OCI-LY3 (cell line): ENCODE data around the gene SAMD4A.

ENCODE experiments used
- H2AFZ ChIP-seq: fragments of 200-600, 300-600 bp; shearing (Covaris generic); 2 replicates; pipeline ENCODE4 v1.6.0; 2014; ENCODE audit warnings: antibody characterized with exemption, low read depth, low read length
- H3K27ac ChIP-seq: fragments of 200-600, 300-600 bp; sonication (generic); 2 replicates; pipeline ENCODE4 v1.5.1; 2014; ENCODE audit warnings: mild to moderate bottlenecking, low read length, moderate library complexity, mixed read lengths
- H3K27me3 ChIP-seq: fragments of 200-600, 300-600 bp; sonication (generic); 2 replicates; pipeline ENCODE4 v1.6.1; 2014; ENCODE audit warnings: low read depth, low read length, mixed read lengths
- H3K36me3 ChIP-seq: fragments of 200-600, 300-600 bp; sonication (generic); replicated peaks from 2 replicates; pipeline ENCODE3; 2014; ENCODE audit warnings: low read depth, low read length, mixed read lengths
- H3K4me1 ChIP-seq: fragments of 300-600, 200-600 bp; sonication (generic); 2 replicates; pipeline ENCODE4 v1.6.1; 2014; ENCODE audit warnings: low read length, mixed read lengths
- H3K4me2 ChIP-seq: fragments of 200-600, 300-600 bp; sonication (generic); 2 replicates; pipeline ENCODE4 v1.6.1; 2014; ENCODE audit warnings: low read length, mixed read lengths
- H3K4me3 ChIP-seq: fragments of 300-600, 200-600 bp; sonication (generic); 2 replicates; pipeline ENCODE4 v1.5.1; 2014; ENCODE audit warnings: antibody characterized with exemption, mild to moderate bottlenecking, low read length, moderate library complexity
- H3K79me2 ChIP-seq: fragments of 300-600, 200-600 bp; shearing (Covaris generic); 2 replicates; pipeline ENCODE4 v1.6.1; 2014; ENCODE audit warnings: mild to moderate bottlenecking, low read length, mixed read lengths
- H3K9ac ChIP-seq: fragments of 300-600, 200-600 bp; shearing (Covaris generic); 2 replicates; pipeline ENCODE4 v1.6.0; 2014; ENCODE audit warnings: mild to moderate bottlenecking, low read length, moderate library complexity
- H3K9me3 ChIP-seq: fragments of 200-600, 300-600 bp; shearing (Covaris generic); 2 replicates; pipeline ENCODE4 v1.6.1; 2014; ENCODE audit warnings: low read length, mixed read lengths; ENCODE audit not compliant: insufficient read depth
- H4K20me1 ChIP-seq: fragments of 200-600, 300-600 bp; sonication (generic); 2 replicates; pipeline ENCODE4 v1.6.1; 2016; ENCODE audit warnings: low read length, mixed read lengths; ENCODE audit not compliant: insufficient read depth
- CTCF ChIP-seq: fragments of 200-600, 300-600 bp; sonication (generic); IDR thresholded peaks from 2 replicates; pipeline ENCODE4 v1.5.1; 2014; ENCODE audit warnings: antibody characterized with exemption, low read length, low read depth
- EZH2phosphoT487 ChIP-seq: fragments of 200-600 bp; shearing (Covaris generic); IDR thresholded peaks from 2 replicates; pipeline ENCODE4 v1.6.1; 2018; ENCODE audit warnings: antibody characterized with exemption, mixed run types, low read depth

Gene SAMD4A

GRCh38 chr14:54593860-54594259, 26.9 kb downstream of the SAMD4A start:
- no peak overlapping the region for H2AFZ ChIP-seq
- H4K20me1 ChIP-seq, result no peaks in the 10 kb centered on the region
- H3K36me3 ChIP-seq, result no peaks in the 10 kb centered on the region
- no peak for TF ChIP-seq EZH2phosphoT487
- no peak for TF ChIP-seq CTCF
- H3K79me2 ChIP-seq, result no peaks in the 10 kb centered on the region
- no peaks in the 10 kb centered on the region for H3K9me3 ChIP-seq
- H3K4me1 ChIP-seq, result no peaks in the 10 kb centered on the region
- H3K4me3 ChIP-seq, result no peak overlapping the region
- H3K27me3 ChIP-seq, result peaks cover 22% of the 10 kb centered on the region
- no peak overlapping the region for H3K4me2 ChIP-seq
- H3K9ac ChIP-seq, result no peak overlapping the region
- H3K27ac ChIP-seq, result no peak overlapping the region

- no peak for TF ChIP-seq EZH2phosphoT487
- no peak for TF ChIP-seq CTCF
- no peaks in the 10 kb centered on the region for H4K20me1 ChIP-seq
- H3K27me3 ChIP-seq, result peaks cover 17% of the 10 kb centered on the region
- H3K4me3 ChIP-seq, result no peak overlapping the region
- no peaks in the 10 kb centered on the region for H3K79me2 ChIP-seq
- no peak overlapping the region for H3K4me2 ChIP-seq
- H2AFZ ChIP-seq, result no peak overlapping the region
- H3K4me1 ChIP-seq, result no peaks in the 10 kb centered on the region
- H3K9ac ChIP-seq, result no peak overlapping the region
- H3K9me3 ChIP-seq, result no peaks in the 10 kb centered on the region
- H3K36me3 ChIP-seq, result no peaks in the 10 kb centered on the region
- H3K27ac ChIP-seq, result no peak overlapping the region
Measured at GRCh38 chr14:54594537-54594936, 27.6 kb downstream of the SAMD4A start.

- Histone ChIP-seq H3K4me3 (no peak overlapping the region), H3K36me3 (no peaks in the 10 kb centered on the region), H3K27ac (no peak overlapping the region), H2AFZ (no peak overlapping the region), H3K9me3 (no peaks in the 10 kb centered on the region), H3K4me2 (no peak overlapping the region), H3K27me3 (peaks cover 27% of the 10 kb centered on the region), H3K79me2 (no peaks in the 10 kb centered on the region), H3K4me1 (no peaks in the 10 kb centered on the region), H3K9ac (no peak overlapping the region), H4K20me1 (no peaks in the 10 kb centered on the region)
- TF ChIP-seq EZH2phosphoT487, result no peak
- TF ChIP-seq CTCF, result no peak
Measured at GRCh38 chr14:54597795-54598443, 31.0 kb downstream of the SAMD4A start.

- peaks cover 25% of the 10 kb centered on the region for H3K27me3 ChIP-seq
- no peak overlapping the region for H3K27ac ChIP-seq
- H3K4me2 ChIP-seq, result no peak overlapping the region
- no peak overlapping the region for H2AFZ ChIP-seq
- no peaks in the 10 kb centered on the region for H3K36me3 ChIP-seq
- no peak overlapping the region for H3K4me3 ChIP-seq
- H3K9me3 ChIP-seq, result no peaks in the 10 kb centered on the region
- TF ChIP-seq EZH2phosphoT487, result no peak
- TF ChIP-seq CTCF, result no peak
- H4K20me1 ChIP-seq, result no peaks in the 10 kb centered on the region
- H3K4me1 ChIP-seq, result no peaks in the 10 kb centered on the region
- H3K79me2 ChIP-seq, result no peaks in the 10 kb centered on the region
- H3K9ac ChIP-seq, result no peak overlapping the region
Measured at GRCh38 chr14:54599966-54600716, 33.2 kb downstream of the SAMD4A start.
